NCI-H128 (cell line): ENCODE results near the gene TPD52L2.
"Not testable (repeated sequence)": the region's sequence is repeated elsewhere in the genome, so short reads cannot be mapped to it uniquely, and the experiment has no call there.

Experiments used
- DNase-seq: peaks from one replicate; lab custom pipeline; 2025; ENCODE audit not compliant: unreplicated experiment; lab: John Stamatoyannopoulos, UW

Gene TPD52L2

GRCh38 chr20:63878899-63879663 is 14.0 kb downstream of the TPD52L2 start:
- DNase-seq: no peak

- DNase-seq: not testable (repeated sequence)
Observed at GRCh38 chr20:63880901-63881300, 15.8 kb downstream of the TPD52L2 start.

- DNase-seq: no peak
Observed at GRCh38 chr20:63881451-63882226, 16.6 kb downstream of the TPD52L2 start.

GRCh38 chr20:63882257-63883200 is 17.5 kb downstream of the TPD52L2 start:
- no peak for DNase-seq

GRCh38 chr20:63883201-63883593 is 18.1 kb downstream of the TPD52L2 start:
- DNase-seq: no peak

GRCh38 chr20:63884506-63885263 is 19.6 kb downstream of the TPD52L2 start:
- no peak for DNase-seq

- DNase-seq: no peak
Observed at GRCh38 chr20:63885264-63886053, 20.4 kb downstream of the TPD52L2 start.

- DNase-seq: no peak
Observed at GRCh38 chr20:63886054-63886419, 21.0 kb downstream of the TPD52L2 start.

- DNase-seq: no peak
Observed at GRCh38 chr20:63886921-63887320, 21.9 kb downstream of the TPD52L2 start.

- no peak for DNase-seq
Observed at GRCh38 chr20:63889241-63890200, 24.5 kb downstream of the TPD52L2 start.

- DNase-seq: no peak
Observed at GRCh38 chr20:63890201-63890576, 25.1 kb downstream of the TPD52L2 start.

- no peak for DNase-seq
Observed at GRCh38 chr20:63890616-63891015, 25.5 kb downstream of the TPD52L2 start.

- DNase-seq: no peak
Observed at GRCh38 chr20:63891061-63892002, 26.3 kb downstream of the TPD52L2 start.

- DNase-seq: no peak
Observed at GRCh38 chr20:63892402-63892801, 27.3 kb downstream of the TPD52L2 start.

- DNase-seq: no peak
Observed at GRCh38 chr20:63893999-63894357, 28.9 kb downstream of the TPD52L2 start.

GRCh38 chr20:63894358-63895201 is 29.5 kb downstream of the TPD52L2 start, which contains the start of gene DNAJC5:
TSS of gene DNAJC5 (plus strand) at chr20:63895126. CDS start at chr20:63928346, 33,220 bp downstream.
- peak; percentile 95 for DNase-seq
